Smooth muscle cell (in vitro differentiated cells): ENCODE measurements around the gene UBAC2. TPM values are rescaled to one million over a fixed set of nuclear protein-coding genes. Genes with fewer than 3 reads are reported as not detected.
A peak's percentile ranks its signal among the peaks of the same experiment; 100 is the strongest.

ENCODE experiments used
- DNase-seq: peaks from one replicate; lab custom pipeline; 2025; ENCODE audit not compliant: unreplicated experiment; lab: John Stamatoyannopoulos, UW
- H2AFZ ChIP-seq: fragments of 200-600 bp; sonication (generic); 2 replicates; pipeline ENCODE4 v1.6.0; 2016; ENCODE audit warnings: antibody characterized with exemption, low read depth, mild to moderate bottlenecking
- H3F3A ChIP-seq: fragments of 200-600 bp; sonication (generic); 2 replicates; pipeline ENCODE4 v1.6.0; 2017; ENCODE audit warnings: antibody characterized with exemption, low read depth
- H3K27ac ChIP-seq: fragments of 200-600 bp; sonication (generic); 2 replicates; pipeline ENCODE4 v1.5.1; 2016; ENCODE audit warnings: low read depth, mild to moderate bottlenecking
- H3K27me3 ChIP-seq: fragments of 200-600 bp; sonication (generic); 2 replicates; pipeline ENCODE4 v1.6.1; 2016; ENCODE audit warnings: low read depth, mild to moderate bottlenecking
- H3K36me3 ChIP-seq: fragments of 200-600 bp; sonication (generic); 2 replicates; pipeline ENCODE4 v1.5.1; 2016; ENCODE audit warnings: low read depth
- H3K4me1 ChIP-seq: fragments of 200-600 bp; sonication (generic); 2 replicates; pipeline ENCODE4 v1.5.1; 2016; ENCODE audit warnings: low read depth
- H3K4me2 ChIP-seq: fragments of 200-600 bp; sonication (generic); 2 replicates; pipeline ENCODE4 v1.6.0; 2016; ENCODE audit warnings: mild to moderate bottlenecking
- H3K4me3 ChIP-seq: fragments of 200-600 bp; sonication (generic); 2 replicates; pipeline ENCODE4 v1.5.1; 2016; ENCODE audit warnings: mild to moderate bottlenecking
- H3K79me2 ChIP-seq: fragments of 200-600 bp; sonication (generic); 2 replicates; pipeline ENCODE4 v1.6.0; 2016; ENCODE audit warnings: low read depth, mild to moderate bottlenecking
- H3K9ac ChIP-seq: fragments of 200-600 bp; sonication (generic); 2 replicates; pipeline ENCODE4 v1.6.0; 2016; ENCODE audit warnings: low read depth
- H3K9me3 ChIP-seq: fragments of 200-600 bp; sonication (generic); replicated peaks from 2 replicates; pipeline ENCODE4 v1.5.1; 2016; ENCODE audit warnings: low read depth
- H4K20me1 ChIP-seq: fragments of 200-600 bp; sonication (generic); 2 replicates; pipeline ENCODE4 v1.6.0; 2016; ENCODE audit warnings: low read depth
- WGBS: methylation state at CpG from one replicate; pipeline ENCODE4 v1.1.7; 2016; ENCODE audit warnings: low lambda C conversion rate; 5-methylcytosine and 5-hydroxymethylcytosine counted together
- polyA plus RNA-seq: library from polyadenylated mRNA; unstranded; fragments of >200 nt; fragmentation: Nextera tagmentation; extraction: Ambion mirVana; gene quantifications from 2 replicates; pipeline ENCODE4 v1.2.1, GENCODE V29; 2016
- total RNA-seq: library from RNA; depleted of rRNA; stranded (reverse); fragments of >200 nt; gene quantifications from 2 replicates; pipeline ENCODE4 v1.2.3, GENCODE V29; 2014
- TF ChIP-seq, protein P1 (sequence below): fragments of 200-600 bp; sonication (generic); IDR thresholded peaks from 2 replicates; pipeline ENCODE4 v1.5.1; 2017; ENCODE audit warnings: borderline replicate concordance, mild to moderate bottlenecking, antibody characterized with exemption; ENCODE audit not compliant: insufficient read depth, poor library complexity, severe bottlenecking

The UBAC2 gene
- total and polyA plus RNA-seq, 2 experiments from 2014 or later = 58.4 to 74.0 TPM

GRCh38 chr13:99431927-99432608, 231.4 kb downstream of the UBAC2 start:
- no peaks in the 10 kb centered on the region for H4K20me1 ChIP-seq
- 85% methylated on average over 18 of the region's 18 CpGs for WGBS
- H3K9ac ChIP-seq = no peak overlapping the region
- H3K4me3 ChIP-seq = no peak overlapping the region
- no peaks in the 10 kb centered on the region for H3K9me3 ChIP-seq
- H3K4me1 ChIP-seq = no peaks in the 10 kb centered on the region
- no peaks in the 10 kb centered on the region for H3K36me3 ChIP-seq
- TF ChIP-seq, protein P1, sequence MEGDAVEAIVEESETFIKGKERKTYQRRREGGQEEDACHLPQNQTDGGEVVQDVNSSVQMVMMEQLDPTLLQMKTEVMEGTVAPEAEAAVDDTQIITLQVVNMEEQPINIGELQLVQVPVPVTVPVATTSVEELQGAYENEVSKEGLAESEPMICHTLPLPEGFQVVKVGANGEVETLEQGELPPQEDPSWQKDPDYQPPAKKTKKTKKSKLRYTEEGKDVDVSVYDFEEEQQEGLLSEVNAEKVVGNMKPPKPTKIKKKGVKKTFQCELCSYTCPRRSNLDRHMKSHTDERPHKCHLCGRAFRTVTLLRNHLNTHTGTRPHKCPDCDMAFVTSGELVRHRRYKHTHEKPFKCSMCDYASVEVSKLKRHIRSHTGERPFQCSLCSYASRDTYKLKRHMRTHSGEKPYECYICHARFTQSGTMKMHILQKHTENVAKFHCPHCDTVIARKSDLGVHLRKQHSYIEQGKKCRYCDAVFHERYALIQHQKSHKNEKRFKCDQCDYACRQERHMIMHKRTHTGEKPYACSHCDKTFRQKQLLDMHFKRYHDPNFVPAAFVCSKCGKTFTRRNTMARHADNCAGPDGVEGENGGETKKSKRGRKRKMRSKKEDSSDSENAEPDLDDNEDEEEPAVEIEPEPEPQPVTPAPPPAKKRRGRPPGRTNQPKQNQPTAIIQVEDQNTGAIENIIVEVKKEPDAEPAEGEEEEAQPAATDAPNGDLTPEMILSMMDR = no peak
- DNase-seq = no peak
- peak overlapping the region; percentile 80 for H3K4me2 ChIP-seq
- peak overlapping the region; percentile 74 for H3K27ac ChIP-seq
- peak overlapping the region; percentile 71 for H2AFZ ChIP-seq
- no peaks in the 10 kb centered on the region for H3K27me3 ChIP-seq
- no peaks in the 10 kb centered on the region for H3K79me2 ChIP-seq
- peaks cover 5% of the 10 kb centered on the region for H3F3A ChIP-seq

GRCh38 chr13:99432609-99433542, 232.2 kb downstream of the UBAC2 start:
- H2AFZ ChIP-seq = peak overlapping the region; percentile 71
- H3F3A ChIP-seq = peaks cover 5% of the 10 kb centered on the region
- peak; percentile 67 for DNase-seq
- H3K27me3 ChIP-seq = no peaks in the 10 kb centered on the region
- H3K4me2 ChIP-seq = peak overlapping the region; percentile 80
- no peaks in the 10 kb centered on the region for H3K79me2 ChIP-seq
- peak overlapping the region; percentile 30 for H3K9ac ChIP-seq
- no peaks in the 10 kb centered on the region for H3K36me3 ChIP-seq
- TF ChIP-seq, protein P1 = no peak
- H3K4me1 ChIP-seq = no peaks in the 10 kb centered on the region
- H3K4me3 ChIP-seq = peak overlapping the region; percentile 20
- no peaks in the 10 kb centered on the region for H4K20me1 ChIP-seq
- H3K9me3 ChIP-seq = no peaks in the 10 kb centered on the region
- 25% methylated on average over 23 of the region's 23 CpGs for WGBS
- peak overlapping the region; percentile 74 for H3K27ac ChIP-seq

GRCh38 chr13:99433543-99434075, 233.0 kb downstream of the UBAC2 start:
- no peaks in the 10 kb centered on the region for H3K27me3 ChIP-seq
- DNase-seq = no peak
- H3K4me2 ChIP-seq = peak overlapping the region; percentile 80
- H3K79me2 ChIP-seq = no peaks in the 10 kb centered on the region
- no peak overlapping the region for H3K4me3 ChIP-seq
- peak overlapping the region; percentile 30 for H3K9ac ChIP-seq
- no peaks in the 10 kb centered on the region for H3K36me3 ChIP-seq
- peaks cover 5% of the 10 kb centered on the region for H3F3A ChIP-seq
- H3K9me3 ChIP-seq = no peaks in the 10 kb centered on the region
- H4K20me1 ChIP-seq = no peaks in the 10 kb centered on the region
- WGBS = over 99% methylated on average over 8 of the region's 8 CpGs
- peak overlapping the region; percentile 74 for H3K27ac ChIP-seq
- TF ChIP-seq, protein P1 = no peak
- H3K4me1 ChIP-seq = no peaks in the 10 kb centered on the region
- H2AFZ ChIP-seq = no peak overlapping the region
